ENCODE measurements around the gene MAP4K5. TPM values are rescaled to one million over a fixed set of nuclear protein-coding genes. Genes with fewer than 3 reads are reported as not detected.
"Not testable (repeated sequence)": the region's sequence is repeated elsewhere in the genome, so short reads cannot be mapped to it uniquely, and the experiment has no call there.

MAP4K5 gene
- total RNA-seq, 1 experiment from 2014 or later, result 111 TPM

DNA sequence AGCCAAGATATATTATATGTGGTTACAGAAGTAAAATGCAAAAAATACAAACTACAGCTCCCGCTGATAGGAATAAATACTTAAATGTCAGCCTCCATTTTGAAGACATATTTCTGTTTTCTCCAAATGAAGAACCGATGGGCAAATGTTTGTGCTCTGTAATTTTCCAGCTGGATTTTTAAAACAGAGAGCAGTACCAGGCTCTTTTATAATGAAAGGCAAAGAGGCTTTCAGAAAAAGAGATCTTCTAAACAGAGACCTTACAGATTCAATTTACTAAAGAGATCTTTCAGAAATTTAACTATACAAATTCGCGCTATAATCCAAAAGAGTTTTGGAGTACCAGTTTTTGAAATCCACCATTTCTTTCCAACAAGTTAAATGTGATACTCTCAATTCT is 19.9 kb downstream of the MAP4K5 start:
- no peaks in the 10 kb centered on the region for H3K4me1 ChIP-seq (ENCODE audit: insufficient read depth, low read length)
- ATAC-seq (no peak), DNase-seq (no peak)
- TF ChIP-seq EZH2 (IDR thresholded peaks at IDR 0.05; ENCODE audit: low read length, unreplicated experiment), result no peak
- no peak for TF ChIP-seq CTCF (conservative IDR thresholded peaks at IDR 0.05; ENCODE audit: low read depth, low read length)
- TF ChIP-seq EZH2phosphoT487 (IDR thresholded peaks at IDR 0.05; ENCODE audit: borderline replicate concordance, low read length), result no peak
- H3K36me3 ChIP-seq (ENCODE audit: low read depth, low read length), result peaks cover 5% of the 10 kb centered on the region; the same call in 1 of the 2 replicates
- no peaks in the 10 kb centered on the region for H3K9me2 ChIP-seq (replicated peaks; ENCODE audit: low read length)
- no peak overlapping the region for H3K4me2 ChIP-seq (ENCODE audit: low read length)
- CTCF ChIA-PET, result no interaction called here
- intact Hi-C loops (cut with micrococcal nuclease), result no loop called here
- H3F3A ChIP-seq (ENCODE audit: low read length, unreplicated experiment), result no peaks in the 10 kb centered on the region
- BruUV-seq (replicated peaks), result no TSS peak
- POLR2A ChIA-PET (ENCODE audit: unreplicated experiment), result no interaction called here
- no peak overlapping the region for H3K27ac ChIP-seq (ENCODE audit: low read length)
- H3K9ac ChIP-seq (ENCODE audit: low read length), result no peak overlapping the region
- H3K79me2 ChIP-seq (ENCODE audit: low read length), result peaks cover 85% of the 10 kb centered on the region
- H2AFZ ChIP-seq (ENCODE audit: low read length), result no peak overlapping the region
- peaks cover 37% of the 10 kb centered on the region for H4K20me1 ChIP-seq (ENCODE audit: low read length)
- H3K9me3 ChIP-seq (ENCODE audit: low read length), result no peaks in the 10 kb centered on the region
- no peaks in the 10 kb centered on the region for H3K27me3 ChIP-seq (ENCODE audit: low read length)
- no peak overlapping the region for H3K4me3 ChIP-seq (ENCODE audit: low read length)

- intact Hi-C loops (cut with micrococcal nuclease), result no loop called here
- H3K27me3 ChIP-seq (ENCODE audit: low read length), result no peaks in the 10 kb centered on the region
- H3K4me3 ChIP-seq (ENCODE audit: low read length), result no peak overlapping the region
- no peak for DNase-seq
- peaks cover 19% of the 10 kb centered on the region for H4K20me1 ChIP-seq (ENCODE audit: low read length)
- H3K9me2 ChIP-seq (replicated peaks; ENCODE audit: low read length), result no peaks in the 10 kb centered on the region
- no peak for ATAC-seq
- peaks cover 82% of the 10 kb centered on the region for H3K79me2 ChIP-seq (ENCODE audit: low read length)
- H3K4me1 ChIP-seq (ENCODE audit: insufficient read depth, low read length), result no peaks in the 10 kb centered on the region
- H3K9me3 ChIP-seq (ENCODE audit: low read length), result no peaks in the 10 kb centered on the region
- no peak overlapping the region for H3K9ac ChIP-seq (ENCODE audit: low read length)
- H3K4me2 ChIP-seq (ENCODE audit: low read length), result no peak overlapping the region
- TF ChIP-seq CTCF (conservative IDR thresholded peaks at IDR 0.05; ENCODE audit: low read depth, low read length) (no peak), EZH2 (IDR thresholded peaks at IDR 0.05; ENCODE audit: low read length, unreplicated experiment) (no peak), EZH2phosphoT487 (IDR thresholded peaks at IDR 0.05; ENCODE audit: borderline replicate concordance, low read length) (no peak)
- no peak overlapping the region for H2AFZ ChIP-seq (ENCODE audit: low read length)
- no peaks in the 10 kb centered on the region for H3F3A ChIP-seq (ENCODE audit: low read length, unreplicated experiment)
- no TSS peak for BruUV-seq (replicated peaks)
- POLR2A ChIA-PET (ENCODE audit: unreplicated experiment), result no interaction called here
- CTCF ChIA-PET, result no interaction called here
- H3K27ac ChIP-seq (ENCODE audit: low read length), result no peak overlapping the region
- H3K36me3 ChIP-seq (ENCODE audit: low read depth, low read length), result no peaks in the 10 kb centered on the region
These were observed 22.2 kb downstream of the MAP4K5 start for GRCh38 chr14:50510157-50510556.

- POLR2A ChIA-PET (ENCODE audit: unreplicated experiment); CTCF ChIA-PET: not testable (repeated sequence)
- H3K79me2 ChIP-seq (ENCODE audit: low read length), result peaks cover 58% of the 10 kb centered on the region
These were observed 25.3 kb downstream of the MAP4K5 start for GRCh38 chr14:50507078-50507477.

More at GRCh38 chr14:50507078-50507477, 25.3 kb downstream of the MAP4K5 start:
- H3K4me3 ChIP-seq (ENCODE audit: low read length); H3K4me1 ChIP-seq (ENCODE audit: insufficient read depth, low read length); DNase-seq; H3K36me3 ChIP-seq (ENCODE audit: low read depth, low read length); H2AFZ ChIP-seq (ENCODE audit: low read length); H3K4me2 ChIP-seq (ENCODE audit: low read length); H3K9ac ChIP-seq (ENCODE audit: low read length); intact Hi-C loops (cut with micrococcal nuclease); H3K9me3 ChIP-seq (ENCODE audit: low read length); ATAC-seq; BruUV-seq (replicated peaks); H3K27me3 ChIP-seq (ENCODE audit: low read length); H3K27ac ChIP-seq (ENCODE audit: low read length); H3F3A ChIP-seq (ENCODE audit: low read length, unreplicated experiment); H3K9me2 ChIP-seq (replicated peaks; ENCODE audit: low read length): not testable (repeated sequence)
- 0 out of 2 replicates have a peak, but pooled peaks cover 12% of the 10 kb centered on the region for H4K20me1 ChIP-seq (ENCODE audit: low read length)
